Fibroblast of peridontal ligament (primary cell): ENCODE results near the gene SFMBT2.

Experiments
- DNase-seq: peaks from one replicate; pipeline ENCODE4 v3.0.0-alpha.2; 2010; ENCODE audit errors: extremely low read depth

The SFMBT2 gene

DNA sequence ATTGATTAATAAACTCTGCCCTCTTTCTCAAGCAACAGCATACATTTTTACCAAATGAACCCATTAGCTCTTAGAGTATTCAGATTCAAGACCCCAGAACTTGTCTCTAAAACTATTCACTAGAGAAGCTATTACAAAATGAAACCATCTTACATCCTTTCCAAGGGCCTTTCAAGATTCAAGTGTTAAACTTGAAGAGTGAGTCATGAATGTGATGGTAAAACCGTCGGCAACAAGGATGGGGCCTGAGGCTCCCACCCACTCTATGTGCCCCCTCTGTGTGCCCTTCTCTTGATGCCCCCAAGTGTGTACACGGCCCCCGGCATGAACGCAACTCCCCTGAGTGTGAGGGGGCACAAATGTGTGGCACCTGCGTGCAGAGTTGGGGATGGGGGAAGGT, 46.4 kb downstream of the SFMBT2 start:
- no peak for DNase-seq

DNA sequence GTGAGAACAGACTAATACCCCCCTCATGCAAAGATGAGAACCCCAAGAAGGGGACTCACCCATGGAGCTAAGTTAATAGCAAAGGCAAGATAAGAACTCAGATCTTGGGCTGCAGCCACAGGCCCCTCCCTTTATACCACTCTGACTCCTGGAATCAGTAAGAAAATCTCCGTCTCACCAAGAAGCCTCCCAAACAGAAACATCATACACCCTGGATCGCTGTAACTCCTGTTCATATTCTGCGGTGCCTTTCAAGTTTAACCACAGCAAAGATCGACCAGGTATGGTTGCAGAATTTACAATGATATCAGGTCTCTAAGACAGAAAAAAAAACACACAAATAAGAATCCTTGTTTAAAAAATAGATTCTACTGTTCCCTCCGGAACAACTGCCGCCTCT, 47.1 kb downstream of the SFMBT2 start:
- DNase-seq, result no peak

DNA sequence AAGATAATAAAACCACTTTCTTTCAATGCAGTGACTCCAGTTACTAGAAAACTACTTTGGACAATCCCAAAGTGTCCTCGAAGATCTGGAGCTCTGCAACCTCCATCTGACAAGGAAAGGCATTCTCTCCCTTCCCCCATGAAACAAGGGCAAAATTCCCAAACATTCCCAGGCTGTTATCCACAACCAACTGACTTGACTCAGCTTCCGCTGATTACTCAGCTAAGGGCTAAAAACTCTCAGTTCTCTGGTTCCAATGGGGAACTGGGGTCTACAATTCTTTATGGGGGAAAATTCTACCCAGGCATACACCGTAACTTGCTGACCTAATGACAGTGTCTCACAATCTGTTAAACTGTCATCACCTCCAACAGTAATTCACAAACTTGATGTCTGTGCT, 48.4 kb downstream of the SFMBT2 start:
- DNase-seq, result no peak

DNA sequence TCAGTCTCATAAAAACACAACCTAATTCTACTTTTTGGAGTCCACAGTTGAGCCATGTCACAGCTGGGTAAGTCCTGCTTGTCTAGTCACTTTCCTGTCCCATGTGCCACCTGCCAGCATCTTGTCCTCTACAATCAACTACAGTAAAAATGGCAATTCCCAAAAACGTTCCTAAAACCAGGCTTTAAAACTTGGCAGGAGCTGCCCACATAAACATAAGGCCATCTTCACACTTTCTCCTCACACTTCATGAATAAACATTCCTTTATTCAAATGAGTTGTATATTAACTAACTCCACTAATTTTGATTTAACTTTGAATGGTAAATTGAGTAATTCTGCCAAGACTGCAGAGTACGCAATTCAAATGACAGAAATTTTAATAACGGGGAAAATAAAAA, 49.5 kb downstream of the SFMBT2 start:
- no peak for DNase-seq

DNA sequence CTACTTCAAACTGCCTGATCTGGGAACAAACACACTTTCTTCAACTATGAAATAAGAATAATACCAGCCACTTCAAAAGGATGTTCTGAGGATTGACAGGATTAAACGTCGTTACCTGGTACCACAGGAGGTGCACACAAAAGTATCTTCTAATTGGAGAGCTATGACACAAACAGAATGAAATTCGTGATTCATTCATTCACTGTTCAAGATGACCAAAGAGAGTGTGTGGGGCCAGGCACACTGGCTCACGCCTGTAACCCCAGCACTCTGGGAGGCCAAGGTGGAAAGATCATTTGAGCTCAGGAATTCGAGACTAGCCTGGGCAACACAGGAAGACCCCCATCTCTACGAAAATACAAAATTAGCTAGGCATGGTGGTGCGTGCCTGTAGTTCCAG, 50.9 kb downstream of the SFMBT2 start:
- DNase-seq, result no peak

DNA sequence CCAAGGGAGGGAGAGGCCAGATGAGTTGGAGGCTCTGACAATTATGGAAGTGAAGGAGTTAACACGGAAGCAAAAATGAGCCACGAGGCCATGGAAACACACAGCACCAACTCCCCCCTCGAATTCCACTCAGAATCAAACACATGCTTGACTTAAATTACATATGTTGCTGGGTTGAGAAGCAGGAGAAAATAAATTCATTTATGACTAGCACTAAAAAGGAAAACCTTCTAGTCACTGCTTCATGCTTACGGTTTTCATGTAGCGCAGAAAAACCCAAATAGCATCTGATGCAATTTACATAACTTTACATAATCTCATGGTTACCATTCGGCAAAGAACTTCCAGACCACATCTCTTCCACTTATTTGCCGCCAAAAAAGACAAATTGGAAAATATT, 51.5 kb downstream of the SFMBT2 start:
- DNase-seq, result no peak

DNA sequence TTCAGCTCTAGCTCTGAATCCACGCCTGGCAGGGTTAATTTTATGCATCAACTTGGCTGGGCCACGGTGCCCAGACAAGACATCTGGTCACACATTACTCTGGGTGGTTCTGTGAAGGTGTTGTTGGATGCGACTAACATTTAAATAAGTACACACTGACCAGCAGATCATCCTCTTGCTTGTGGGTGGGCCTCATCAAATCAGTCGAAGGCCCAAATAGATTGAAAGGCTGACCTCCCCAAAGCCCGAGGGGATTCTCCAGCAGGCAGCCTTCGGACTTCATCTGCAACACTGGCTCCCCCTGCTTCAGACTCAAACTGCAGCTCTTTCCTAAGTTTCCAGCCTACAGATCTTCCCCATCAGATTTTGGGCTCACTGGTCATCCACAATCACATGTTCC, 53.6 kb downstream of the SFMBT2 start:
- no peak for DNase-seq

DNA sequence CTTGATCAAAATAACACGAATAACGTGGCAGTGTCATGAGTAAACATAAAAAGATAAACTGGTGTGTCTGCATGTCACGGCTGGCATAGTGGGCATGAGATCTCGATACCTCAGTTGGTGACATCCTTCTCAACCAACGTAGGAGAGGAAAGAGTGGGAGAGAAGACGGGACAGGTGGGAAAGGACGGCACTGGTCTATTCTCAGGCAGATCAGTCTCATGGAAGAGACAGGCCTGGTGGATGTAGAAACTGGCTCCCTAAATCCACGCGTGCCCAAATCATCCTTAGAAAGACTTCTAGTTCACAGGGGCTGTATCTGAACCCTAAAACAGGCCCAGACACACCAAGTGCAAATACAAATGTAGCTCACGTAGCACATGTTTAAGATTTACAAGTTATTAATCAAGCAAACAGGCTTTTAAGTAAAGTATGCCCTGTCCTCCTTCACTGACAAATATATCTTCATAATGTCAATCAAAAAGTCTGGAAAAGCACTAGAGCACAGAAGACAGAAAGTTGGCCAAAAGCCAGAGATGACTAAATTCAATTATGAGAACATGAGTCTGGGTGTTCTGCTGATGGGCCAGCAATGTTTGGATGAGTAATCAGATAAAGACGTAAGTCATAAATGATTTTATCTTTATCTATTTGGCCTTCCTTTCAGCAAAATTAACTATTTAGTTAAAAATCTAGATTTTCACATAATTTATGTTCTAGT, 56.3 kb downstream of the SFMBT2 start:
- no peak for DNase-seq

DNA sequence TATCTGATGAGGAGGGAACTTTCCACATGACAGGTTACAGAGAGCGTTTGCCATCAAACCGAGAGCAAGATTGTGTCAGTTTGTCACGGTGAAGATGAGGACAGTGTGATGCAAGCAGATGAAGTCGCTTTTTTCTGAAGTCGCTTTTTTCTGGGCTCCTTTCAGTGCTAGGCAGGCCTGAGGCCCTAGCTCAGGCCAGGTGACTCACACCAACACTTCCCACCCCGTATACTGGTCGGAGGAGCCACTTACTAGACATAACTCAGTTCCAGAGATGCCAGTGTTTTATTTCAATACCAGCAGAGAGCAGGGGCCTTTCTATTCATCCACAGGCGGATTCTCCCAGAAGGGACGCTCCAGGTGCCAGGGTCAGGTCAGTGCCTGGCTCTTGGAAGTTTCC, 58.9 kb downstream of the SFMBT2 start:
- no peak for DNase-seq

DNA sequence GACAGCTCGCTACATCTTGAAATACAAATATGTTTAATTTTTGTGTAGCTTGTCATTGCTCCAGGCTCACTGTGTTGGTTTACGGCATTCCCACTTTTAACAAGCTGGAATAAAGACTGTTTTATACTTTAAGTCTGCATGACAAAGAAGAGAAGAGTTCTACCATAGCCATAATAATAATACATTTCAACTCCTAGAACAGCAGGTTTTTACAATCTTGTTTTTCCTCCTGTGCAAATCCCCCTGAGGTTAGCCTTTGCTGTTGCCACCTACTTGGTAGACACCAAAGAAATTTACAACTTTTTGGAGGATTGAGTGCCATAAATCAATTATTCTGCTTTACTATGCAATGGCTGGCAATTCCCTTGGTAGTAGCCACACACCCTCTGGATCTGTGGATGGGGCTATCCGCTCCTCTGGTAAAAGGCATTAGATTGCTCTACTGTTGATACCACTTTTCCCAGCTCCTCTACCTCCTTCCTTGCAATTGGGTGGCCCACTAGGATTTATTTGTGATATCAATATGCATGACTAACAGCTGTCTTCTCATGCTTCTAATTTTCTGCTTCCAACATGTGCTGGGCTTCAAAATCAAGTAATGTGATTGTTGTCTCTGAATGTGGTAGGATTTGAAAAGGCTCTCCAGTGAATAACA, 60.2 kb downstream of the SFMBT2 start:
- DNase-seq, result no peak

DNA sequence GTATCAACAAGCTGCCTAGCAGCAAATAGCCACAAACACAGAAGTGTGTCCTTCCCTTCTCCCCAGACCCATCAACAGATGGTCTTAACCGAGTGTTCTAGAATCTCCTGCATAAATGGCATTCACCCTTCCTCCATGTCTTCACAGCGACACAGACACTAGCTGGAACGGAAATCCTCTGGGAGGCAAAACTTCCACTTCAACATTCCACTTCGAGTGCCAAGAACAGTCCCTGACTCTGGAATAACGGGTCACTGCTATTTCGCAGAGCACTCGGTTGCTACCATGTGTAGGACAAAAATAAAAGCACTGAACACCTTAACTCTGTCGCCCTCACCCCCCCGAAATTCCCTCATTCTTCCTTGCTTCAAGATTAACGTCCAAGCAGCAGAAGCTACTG, 65.1 kb downstream of the SFMBT2 start:
- DNase-seq, result no peak

DNA sequence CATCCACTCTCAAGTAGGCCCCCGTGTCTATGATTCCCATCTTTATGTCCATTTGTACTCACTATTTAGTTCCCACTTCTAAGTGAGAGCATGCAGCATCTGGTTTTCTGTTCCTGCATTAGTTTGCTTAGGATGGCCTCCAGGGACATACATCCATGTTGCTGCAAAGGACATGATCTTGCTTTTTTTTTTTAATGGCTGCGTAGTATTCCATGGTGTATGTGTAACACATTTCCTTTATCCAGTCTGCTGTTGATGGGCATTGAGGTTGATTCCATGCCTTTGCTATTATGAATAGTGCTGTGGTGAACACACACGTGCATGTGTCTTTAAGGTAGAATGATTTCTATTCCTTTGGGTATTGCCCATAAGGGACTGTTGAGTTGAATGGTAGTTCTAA, 67.8 kb downstream of the SFMBT2 start:
- no peak for DNase-seq

DNA sequence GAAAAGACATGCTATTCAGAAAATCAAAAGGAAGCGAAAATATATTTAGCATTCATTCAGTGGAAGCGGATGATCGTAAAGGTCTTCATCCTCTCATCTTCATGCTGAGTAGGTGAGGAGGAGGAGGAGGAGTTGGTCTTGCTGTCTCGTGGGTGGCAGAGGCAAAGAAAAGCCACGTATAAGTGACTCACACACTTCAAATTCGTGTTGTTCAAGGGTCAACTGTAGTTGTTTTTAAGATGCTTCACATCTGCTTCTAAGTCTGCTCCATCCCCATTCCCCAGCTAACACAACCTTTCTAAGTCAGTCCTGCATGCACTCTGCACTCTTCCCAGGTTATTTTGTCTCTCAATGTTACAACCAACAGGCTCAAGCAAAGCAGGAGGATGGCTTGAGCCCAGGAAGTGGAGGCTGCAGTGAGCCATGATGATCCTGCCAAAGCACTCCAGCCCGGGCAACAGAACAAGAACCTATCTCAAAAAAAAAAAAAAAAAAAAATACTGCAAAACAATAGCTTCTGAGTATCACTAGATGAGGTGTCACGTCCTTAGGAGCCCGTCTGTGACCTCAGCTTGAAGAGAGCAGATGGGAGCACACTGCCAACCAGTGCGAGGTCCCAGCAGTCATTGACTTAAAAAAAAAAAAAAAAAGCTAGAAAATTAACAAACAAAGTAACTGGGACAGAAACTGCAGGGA, 70.5 kb downstream of the SFMBT2 start:
- no peak for DNase-seq

DNA sequence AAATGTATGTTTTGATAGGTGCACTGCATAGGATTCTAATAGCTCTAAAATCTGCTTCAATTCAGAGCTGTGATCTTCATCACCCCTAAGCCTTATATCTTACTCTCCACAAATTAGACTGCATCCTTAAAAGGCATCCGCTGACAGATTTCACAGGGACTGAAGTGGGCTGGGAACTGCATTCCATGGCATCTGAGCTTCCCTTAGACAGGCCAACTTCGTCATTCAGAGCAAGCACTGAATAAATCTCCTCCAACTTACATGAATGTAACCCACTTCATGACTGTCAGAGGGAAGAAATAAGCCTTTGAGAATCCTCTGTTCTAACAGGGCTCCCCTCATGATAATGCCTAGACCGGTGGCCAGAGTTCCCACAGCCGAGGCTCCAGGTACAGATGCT, 71.3 kb downstream of the SFMBT2 start:
- DNase-seq, result no peak

DNA sequence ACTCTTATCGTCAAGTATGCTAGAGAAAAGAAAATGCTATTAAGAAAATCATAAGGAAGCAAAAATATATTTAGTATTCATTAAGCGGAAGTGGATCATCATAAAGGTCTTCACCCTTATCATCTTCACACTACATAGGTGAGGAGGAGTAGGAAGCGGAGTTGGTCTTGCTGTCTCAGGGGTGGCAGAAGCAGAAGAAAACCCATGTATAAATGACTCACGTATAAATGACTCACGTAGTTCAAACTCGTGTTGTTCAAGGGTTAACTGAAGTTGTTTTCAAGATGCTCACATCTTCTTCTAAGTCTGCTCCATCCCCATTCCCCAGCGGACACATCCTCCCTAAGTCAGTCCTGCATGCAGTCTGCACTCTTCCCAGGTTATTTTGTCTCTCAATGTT, 72.4 kb downstream of the SFMBT2 start:
- DNase-seq, result no peak

DNA sequence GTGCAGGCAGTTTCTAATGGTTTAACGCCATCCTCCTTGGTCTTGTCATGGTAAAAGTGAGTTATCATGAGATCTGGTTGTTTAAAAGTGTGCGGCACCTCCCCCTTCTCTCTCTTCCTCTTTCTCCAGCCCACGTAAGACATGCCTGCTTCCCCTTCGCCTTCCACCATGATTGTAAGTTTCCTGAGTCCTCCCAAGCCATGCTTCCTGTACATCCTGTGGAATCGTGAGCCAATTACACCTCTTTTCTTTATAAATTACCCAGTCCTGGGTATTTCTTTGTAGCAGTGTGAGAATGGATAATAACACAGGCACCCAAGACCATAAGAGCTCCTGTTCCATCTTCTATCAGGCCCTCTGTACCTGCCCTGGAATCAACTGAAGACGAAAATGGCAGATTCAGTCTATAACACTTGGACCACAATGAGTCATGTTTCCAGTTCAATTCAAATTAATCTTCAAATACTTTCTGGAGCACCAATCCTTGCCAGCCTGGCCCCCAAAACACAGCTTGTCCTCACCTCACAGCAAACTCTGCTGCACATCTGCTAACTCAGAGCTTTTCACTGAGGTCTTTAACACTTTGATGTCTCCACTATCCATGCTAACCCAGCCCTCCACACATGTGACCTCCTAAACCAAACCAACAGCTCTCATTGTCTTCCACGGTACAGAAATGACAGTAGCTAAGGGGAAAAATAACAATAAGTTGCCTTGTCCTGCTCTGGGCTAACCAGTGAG, 73.2 kb downstream of the SFMBT2 start:
- no peak for DNase-seq

DNA sequence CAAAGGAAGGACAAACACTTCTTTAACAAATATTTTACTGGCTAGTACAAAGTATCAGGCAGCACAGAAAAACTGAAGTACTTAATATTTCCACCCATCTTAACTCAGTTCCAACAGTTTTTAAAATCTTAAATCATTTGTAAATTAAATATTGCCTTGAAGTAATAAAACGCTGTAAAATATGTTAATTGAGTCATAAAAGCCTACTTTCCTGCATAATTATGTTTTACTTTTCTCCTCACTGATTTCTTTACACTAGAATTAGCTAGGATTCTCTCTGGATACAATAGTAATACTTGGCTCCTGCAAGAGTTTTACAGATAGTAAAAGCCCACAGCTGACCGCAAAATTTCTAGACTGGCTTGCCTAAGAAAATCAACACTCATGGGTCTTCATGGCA, 74.9 kb downstream of the SFMBT2 start:
- DNase-seq, result no peak

DNA sequence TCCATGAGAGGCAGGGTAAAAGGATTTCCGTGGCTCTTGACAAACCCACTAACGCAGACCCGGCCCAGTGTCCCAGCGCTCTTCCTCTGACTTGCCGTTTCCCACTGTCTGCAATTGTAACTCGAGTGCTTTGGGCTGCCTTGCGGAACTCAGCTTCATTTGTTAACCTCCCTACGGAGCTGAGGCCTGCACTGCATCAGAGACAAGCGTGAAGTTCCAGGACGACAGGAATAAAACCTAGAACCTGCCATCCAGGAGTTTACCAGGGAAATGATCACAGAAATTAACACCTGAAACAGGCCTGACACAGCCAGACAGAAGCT, 76.2 kb downstream of the SFMBT2 start:
- DNase-seq, result no peak

DNA sequence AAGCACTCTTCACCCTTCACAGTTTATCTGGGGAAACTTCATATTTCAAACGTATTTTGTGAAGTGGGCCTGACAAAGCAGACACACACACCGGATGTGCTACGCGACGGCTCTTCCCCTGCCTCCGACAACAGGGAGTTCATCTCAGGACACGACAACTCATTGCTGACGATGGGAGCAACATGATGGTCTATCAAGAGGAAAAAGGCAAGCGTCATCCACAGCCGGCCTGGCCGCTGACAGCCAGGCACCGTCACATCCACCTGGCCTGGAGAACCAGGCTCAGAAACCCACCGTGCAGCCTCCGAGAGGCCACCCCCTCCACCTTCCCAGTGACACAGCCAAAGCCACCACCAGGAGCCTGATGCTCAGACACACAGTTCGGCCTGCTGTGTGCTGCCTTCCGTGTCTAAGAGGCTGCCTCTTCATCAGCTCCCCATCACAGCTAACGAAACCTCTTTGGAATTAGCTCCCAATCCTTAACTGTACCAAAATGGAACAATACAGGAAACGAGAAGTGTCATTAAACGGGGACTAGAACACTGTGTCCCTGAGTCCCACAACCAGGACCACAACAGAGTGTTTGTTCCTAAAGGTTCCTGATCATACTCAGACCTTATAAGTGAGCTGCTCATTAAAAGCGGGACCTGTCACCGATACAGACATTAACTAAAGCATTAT, 76.7 kb downstream of the SFMBT2 start:
- no peak for DNase-seq

DNA sequence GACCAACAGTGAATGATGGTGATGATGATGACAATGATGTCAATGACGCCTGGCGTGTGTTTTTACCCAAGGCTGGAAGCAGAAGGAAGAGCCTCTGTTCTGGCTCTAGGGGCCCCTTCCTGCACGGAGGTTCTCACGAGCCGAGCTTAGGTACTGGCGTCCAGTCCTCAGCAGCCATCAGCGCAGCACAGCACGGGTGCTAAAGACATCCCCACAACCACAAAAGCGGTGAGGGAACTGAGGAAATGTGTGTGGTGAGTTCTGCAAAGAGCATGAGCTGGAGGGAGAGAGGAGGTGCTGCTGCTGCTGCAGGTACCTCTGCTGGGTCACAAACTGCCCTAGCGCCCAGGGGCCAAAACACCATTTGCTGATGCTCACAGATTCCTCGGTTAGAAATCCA, 81.6 kb downstream of the SFMBT2 start:
- no peak for DNase-seq

DNA sequence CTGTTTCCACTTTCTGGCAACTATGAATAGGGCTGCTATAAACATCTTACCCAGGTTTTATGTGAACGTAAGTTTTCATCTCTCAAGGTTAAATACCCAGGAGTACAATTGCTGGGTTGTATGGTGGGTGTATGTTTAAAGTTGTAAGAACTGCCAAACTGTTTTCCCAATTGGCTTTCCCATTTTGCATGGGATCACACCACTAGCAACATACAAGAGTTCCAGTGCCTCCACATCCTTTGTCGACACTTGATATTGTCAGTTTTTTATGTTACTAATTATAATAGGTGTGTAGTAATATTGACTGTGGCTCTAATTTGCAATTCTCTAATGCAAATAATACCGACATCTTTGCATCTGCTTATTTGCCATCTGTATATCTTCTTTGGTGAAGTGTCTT, 82.9 kb downstream of the SFMBT2 start:
- DNase-seq, result no peak

DNA sequence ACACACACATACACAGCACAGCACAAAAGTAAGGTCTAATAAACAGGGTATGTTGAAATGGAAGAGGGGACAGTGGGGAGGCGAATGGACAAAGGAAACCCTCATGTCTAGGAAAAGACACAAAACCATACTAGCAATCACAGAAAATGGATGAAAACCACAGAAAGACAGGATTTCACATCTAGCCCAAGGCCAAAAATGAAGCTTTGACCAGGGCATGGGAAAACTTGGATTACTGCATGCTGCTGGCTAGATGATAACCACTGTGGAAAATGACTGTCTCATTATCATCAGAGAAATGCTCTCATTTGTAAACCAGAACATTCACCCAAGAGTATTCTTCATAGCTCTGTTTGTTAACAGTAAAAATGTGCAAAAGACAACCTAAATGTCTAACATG, 88.2 kb downstream of the SFMBT2 start:
- no peak for DNase-seq
